ENCODE results near the gene EIF4A3.
"Not testable (repeated sequence)": the region's sequence is repeated elsewhere in the genome, so short reads cannot be mapped to it uniquely, and the experiment has no call there.

The EIF4A3 gene

DNA sequence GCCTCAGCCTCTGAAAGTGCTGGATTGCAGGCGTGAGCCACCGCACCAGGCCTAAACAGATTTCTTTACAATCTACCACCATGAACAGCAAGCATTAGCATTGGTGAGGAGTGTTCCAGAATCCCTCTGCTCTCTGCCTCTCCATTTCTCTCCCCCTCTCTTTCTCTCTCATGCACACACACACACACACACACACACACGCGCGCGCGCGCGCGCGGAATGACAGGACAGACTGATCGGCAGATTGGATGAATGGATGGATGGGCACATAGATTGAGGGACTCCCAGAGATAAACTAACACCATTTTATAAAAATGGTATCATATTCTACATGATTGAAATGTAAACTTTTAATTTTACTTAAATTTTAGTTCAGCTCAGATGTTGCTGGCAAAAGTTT is 26.2 kb upstream of the EIF4A3 start:
- DNase-seq (ENCODE audit: low read depth in 3 of 3), result no peak

DNA sequence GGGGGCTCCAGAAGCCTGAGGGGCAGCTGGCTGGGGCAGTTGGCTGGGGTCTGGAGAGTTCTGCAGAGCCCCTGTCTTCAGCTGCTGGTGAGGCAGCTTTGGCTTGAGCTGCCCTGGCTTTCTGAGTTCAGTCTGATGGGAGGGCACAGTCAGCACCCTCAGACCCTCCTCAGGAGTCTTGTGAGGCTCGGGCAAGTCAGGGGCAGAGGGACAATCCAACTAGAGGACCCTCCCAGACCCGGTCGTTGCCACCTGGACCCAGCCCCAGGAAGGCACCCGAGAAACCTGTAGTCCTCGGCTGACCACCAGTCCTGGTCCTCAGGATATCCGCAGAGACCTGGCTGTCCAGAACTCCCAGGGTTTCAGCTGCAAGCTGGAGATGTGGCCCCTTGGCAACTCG is 24.8 kb upstream of the EIF4A3 start:
- DNase-seq (ENCODE audit: low read depth in 3 of 3), result no peak

DNA sequence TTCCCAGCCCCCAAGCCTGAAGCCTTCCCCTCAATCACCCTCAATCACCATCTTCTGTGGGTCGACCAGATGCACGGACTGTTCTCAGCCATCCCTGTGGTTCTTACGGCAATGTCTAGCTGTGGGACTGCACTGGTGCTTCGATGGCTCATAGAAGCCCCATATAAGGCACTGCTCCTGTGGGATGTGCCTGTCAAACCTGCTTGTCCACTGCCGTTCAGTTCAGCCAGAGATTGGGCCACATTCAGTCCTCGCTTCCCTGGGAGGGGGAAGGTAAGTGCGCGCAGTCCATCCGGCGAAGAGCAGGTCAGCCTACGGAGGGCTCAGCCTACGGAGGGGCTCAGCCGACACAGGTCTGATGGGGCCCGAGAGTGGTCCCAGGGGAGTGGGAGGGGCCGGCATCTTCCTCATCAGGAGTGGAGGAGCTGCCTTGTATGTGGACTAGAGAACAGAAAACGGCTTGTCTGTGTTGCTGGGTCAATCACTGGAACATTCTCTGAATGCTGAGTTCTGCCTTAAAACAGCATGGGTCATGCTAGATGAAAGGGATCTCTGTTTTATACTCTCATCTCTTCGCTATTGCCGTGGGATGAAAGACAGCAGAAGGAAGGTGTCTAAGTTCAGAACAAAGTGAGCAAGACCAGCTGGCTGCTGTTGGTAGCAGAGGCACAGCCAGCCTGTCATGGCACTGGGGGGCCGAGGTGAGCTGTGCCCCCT is 23.0 kb upstream of the EIF4A3 start, which contains the start of gene CARD14:
CARD14 (plus strand) TSS at position 247 of the 717 bp plus-strand sequence. CDS start 11,409 bp downstream, outside the sequence.
- no peak for DNase-seq (ENCODE audit: low read depth in 3 of 3)

DNA sequence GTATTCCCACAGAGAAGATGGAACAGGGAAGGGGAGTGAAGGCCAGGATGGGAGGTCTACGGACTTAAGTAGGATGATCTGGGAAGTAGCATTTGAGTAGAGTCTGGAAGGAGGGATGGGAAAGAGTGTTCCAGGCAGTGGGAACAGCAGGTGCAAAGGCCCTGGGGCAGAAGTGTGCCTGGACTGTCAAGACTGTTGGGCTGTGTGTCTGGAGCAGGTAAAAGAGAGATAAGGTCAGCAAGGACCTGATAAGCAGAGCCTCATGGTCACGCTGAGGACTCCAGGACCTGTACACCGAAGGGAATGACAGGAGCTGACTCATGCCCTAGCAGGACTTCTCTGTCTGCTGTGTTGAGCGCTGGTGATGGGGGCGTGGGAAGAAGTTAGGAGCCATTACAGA is 22.2 kb upstream of the EIF4A3 start:
- DNase-seq (ENCODE audit: low read depth in 3 of 3), result no peak

DNA sequence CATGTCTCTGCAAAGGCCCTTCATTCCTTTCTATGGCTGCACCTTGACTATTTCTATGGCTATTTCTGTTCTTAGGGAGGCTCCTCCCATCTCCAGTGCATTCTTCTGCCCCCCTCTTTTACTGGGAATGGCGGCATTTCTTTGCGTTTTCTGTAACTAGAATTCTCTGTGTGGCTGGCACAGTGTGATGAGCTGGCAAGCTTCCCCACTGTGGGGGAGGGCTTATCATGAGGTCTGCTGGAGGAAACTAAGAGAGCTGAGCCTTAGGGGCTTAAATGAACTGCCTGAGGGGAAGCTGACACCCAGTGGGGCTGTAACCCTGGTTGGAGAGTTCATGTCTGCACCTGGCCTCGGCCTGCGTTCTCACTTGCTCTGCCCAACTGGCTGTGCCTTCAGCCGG is 21.4 kb upstream of the EIF4A3 start:
- no peak for DNase-seq (ENCODE audit: low read depth in 3 of 3)

DNA sequence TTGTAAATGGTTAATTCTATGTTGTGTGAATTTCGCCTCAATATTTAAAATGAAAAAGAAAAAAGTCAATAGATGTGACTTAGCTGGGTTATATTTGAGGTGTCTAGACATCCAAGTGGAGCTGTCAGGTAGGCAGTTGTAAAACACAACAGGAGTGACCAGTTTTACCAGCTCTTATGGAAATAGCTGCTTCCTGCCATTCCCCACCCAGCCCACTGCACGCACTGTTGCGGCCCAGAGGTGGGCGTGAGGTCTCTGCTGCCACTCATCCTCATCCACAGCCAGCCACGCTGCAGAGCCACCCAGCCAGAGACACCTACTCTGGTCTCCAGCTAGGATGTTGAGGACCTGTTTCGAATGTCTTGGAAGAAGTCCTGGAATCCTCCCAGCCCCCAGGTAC is 19.5 kb upstream of the EIF4A3 start:
- DNase-seq (ENCODE audit: low read depth in 3 of 3), result no peak

DNA sequence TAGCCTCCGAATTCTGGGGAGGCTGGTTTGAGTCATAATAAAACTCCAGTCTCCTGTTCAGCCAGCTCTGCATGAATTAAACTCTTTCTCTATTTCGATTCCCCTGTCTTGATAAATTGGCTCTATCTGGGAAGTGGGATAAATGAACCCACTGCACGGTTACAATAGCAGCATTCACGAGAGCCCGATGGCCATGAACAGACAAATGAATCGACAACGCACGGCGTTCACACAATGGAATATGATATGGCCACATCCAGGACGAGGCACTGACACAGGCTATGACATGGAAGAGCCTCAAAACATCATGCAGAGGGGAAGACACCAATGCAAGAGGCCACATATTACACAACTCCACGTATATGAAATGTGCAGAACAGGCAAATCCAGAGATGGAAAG is 17.3 kb upstream of the EIF4A3 start:
- no peak for DNase-seq (ENCODE audit: low read depth in 3 of 3)

DNA sequence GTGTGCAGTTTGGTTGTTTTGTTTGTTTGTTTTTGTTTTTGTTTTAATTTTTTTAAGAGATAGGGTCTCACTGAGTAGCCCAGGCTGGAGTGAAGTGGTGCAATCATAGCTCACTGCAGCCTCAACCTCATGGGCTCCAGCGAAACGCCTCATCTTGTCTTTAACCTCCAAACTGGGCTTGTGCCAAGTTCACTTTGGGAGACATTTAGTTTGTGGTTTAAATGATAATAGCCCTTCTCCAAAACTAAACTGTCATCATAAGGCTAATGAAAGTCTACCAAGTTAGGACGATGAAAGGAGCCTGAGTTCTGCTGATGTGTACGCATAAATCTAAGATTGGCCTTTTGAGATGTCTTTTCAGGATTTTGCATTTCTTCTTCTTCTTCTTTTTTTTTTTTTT is 16.4 kb upstream of the EIF4A3 start:
- DNase-seq (ENCODE audit: low read depth in 3 of 3), result no peak

DNA sequence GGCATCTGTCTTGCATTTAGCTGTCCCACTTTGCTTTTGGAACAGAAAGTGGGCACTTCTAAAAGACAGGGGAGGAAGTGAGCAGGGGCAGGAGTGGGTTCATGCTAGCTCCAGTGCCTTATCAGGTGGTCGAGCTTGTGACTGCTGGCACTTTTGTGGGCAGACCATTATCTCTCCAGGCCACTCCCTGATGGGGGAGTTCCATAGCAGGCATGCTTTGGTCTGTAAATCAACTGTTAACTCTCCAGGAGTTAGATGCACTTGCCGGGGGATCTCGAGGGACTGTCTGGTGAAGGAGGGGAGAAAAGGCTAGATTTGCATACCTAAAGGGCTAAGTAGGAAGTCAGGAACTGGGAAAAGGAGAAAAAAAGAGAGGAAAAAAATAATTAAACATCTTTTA is 13.6 kb upstream of the EIF4A3 start:
- DNase-seq (ENCODE audit: low read depth in 3 of 3), result no peak

DNA sequence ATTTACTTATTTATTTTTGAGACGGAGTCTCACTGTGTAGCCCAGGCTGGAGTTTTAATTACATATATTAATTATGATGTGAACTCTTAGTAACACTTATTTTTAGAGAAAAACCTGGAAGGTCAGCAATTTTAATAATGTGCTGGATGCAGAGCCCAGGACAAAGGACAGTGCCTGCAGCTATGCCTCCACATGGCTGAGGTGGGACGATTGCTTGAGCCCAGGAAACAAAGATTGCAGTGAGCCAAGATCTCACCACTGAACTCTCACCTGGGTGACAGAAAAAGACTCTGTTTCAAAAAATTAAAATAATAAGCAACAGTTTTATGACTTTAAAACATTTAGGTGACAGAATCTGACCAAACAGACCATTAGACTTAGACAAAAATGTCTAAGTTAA is 11.9 kb upstream of the EIF4A3 start:
- DNase-seq (ENCODE audit: low read depth in 3 of 3), result no peak

DNA sequence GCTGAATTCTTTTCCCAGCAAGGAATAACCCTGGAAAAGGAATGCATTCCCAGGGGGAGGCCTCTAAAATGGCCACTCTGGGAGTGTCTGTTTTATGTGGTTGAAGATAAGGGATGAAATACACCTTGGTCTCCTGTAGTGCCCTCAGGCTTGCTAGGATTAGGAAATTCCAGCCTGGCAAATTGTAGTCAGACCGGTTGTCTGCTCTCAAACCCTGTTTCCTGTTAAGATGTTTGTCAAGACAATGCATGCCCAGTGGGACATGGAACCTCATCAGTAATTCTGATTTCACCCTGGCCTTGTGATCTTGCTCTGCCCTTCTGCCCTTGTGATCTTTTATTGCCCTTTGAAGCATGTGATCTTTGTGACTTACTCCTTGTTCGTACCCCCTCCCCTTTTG is 8.7 kb upstream of the EIF4A3 start:
- not testable (repeated sequence) for DNase-seq (ENCODE audit: low read depth in 3 of 3)

DNA sequence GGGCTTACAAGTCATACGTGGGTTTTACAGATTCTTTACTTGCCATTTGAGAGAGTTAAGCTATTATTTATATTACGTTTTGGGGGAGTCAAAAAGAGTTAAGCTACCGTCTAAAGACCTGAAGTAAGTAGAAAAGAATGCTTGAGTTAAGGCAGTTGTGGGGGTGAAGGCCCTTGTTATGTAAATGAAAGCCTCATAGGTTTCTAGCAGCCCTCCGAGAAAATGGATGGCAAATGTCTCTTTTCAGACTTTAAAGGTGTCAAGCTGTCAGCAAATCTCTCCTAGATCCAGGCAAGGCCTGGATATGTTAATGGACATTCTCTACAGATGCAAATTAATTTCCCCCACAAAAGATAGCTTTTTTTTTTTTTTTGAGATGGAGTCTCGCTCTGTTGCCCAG is 7.2 kb upstream of the EIF4A3 start:
- no peak for DNase-seq (ENCODE audit: low read depth in 3 of 3)

DNA sequence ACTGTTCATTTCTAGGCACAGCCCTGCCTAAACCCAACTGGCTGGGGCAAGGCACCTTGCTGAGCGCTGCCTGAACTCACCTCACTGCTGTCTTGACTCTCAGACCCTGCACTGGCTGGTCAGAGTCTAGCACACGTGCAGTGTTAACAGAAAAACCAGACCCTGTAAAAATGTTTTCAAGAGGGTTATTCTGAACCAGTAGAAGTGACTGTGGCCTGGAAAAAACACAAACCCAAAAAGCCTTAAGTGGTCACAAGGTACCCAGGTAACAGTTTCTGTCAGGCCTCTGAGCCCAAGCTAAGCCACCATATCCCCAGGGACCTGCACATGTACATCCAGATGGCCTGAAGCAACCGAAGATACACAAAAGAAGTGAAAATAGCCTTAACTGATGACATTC is 6.1 kb upstream of the EIF4A3 start:
- DNase-seq (ENCODE audit: low read depth in 3 of 3), result no peak

DNA sequence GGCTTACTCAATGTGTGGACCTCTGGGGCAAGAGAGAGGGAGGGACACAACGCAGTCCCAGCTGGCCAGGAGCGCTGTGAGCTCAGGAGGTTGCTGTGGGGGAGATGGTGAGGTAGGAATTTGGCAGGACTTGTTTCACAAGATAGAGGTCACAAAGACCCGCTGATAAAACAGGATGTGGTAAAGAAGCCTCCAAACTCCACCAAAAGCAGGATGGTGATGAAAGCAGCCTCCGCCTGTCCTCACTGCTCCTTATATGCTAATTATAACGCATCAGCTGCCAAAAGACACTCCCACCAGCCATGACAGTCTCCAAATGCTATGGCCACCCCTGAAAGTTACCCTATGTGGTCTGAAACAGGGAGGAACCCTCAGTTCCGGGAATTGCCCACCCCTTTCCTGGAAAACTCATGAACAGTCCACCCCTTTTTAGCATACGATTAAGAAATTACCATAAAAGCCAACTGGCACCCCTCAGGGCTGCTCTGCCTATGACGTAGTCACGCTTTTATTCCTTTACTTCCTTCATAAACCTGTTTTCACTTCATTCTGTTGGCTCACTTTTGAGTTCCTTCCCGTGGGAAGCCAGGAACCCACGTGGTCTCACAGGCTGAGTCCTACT is 5.3 kb upstream of the EIF4A3 start:
- DNase-seq (ENCODE audit: low read depth in 3 of 3), result no peak

DNA sequence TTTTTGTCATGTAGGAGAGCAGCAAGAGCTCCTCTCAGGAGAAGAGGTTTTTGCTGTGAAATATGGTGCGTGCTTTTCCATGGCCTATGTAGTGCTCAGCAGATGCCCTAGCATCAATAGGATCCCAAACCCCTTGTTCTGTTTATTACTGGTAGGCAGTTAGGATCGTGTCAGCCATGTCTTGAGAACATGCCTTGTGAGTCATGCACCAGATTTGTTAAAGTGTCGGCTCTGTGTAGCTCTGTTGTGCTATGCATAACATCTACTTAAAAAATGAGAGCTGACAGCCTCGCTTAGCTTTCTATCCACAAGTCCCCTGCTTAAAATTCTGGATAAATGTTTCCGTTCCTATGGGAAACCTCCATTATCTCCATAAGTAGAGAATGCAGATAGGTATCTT is 4.4 kb upstream of the EIF4A3 start:
- no peak for DNase-seq (ENCODE audit: low read depth in 3 of 3)

DNA sequence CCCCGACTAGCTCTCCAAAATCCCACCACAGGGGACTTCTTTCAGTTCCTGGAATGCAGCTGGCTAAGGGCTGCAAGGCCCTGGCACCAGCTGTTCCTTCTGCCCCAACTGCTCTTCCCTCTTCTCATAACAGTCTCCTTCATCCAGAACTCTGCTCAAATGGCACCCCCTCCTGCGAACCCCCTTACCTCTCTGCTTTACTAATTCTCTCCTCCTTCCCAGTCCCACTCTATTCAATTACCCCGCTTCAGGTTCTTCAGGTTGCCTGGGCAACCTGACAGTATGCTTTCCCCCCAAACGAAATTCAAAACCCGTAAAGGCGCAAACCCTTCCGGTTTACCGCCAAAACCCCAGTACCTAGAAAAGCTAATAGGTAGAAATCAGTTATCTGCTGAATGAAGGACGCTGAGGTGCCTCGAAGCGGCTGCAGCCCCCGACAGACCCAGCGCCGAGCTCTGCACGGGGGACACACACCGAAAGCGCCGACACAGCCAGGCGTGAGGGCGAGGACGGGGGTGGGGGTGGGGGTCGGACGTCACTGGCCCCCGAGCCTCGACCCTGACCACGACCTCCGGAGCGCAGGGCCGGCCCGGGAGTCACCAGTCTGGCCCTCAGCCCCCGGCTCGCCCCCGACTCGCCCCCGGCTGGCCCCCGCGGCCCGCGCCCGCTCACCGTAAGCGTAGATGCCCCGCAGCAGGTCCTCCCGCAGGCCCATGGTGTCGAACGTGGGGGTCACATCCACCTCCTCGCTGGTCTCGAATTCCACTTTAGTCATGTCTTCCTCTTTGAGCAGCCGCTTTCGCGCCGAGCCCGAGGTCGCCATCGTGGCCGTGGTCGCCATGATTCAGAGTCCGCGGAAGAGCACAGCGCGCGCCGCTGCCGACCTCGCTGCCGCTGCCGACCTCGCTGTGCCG is 550 bp downstream of the EIF4A3 start:
- no peak for DNase-seq (ENCODE audit: low read depth in 3 of 3)

DNA sequence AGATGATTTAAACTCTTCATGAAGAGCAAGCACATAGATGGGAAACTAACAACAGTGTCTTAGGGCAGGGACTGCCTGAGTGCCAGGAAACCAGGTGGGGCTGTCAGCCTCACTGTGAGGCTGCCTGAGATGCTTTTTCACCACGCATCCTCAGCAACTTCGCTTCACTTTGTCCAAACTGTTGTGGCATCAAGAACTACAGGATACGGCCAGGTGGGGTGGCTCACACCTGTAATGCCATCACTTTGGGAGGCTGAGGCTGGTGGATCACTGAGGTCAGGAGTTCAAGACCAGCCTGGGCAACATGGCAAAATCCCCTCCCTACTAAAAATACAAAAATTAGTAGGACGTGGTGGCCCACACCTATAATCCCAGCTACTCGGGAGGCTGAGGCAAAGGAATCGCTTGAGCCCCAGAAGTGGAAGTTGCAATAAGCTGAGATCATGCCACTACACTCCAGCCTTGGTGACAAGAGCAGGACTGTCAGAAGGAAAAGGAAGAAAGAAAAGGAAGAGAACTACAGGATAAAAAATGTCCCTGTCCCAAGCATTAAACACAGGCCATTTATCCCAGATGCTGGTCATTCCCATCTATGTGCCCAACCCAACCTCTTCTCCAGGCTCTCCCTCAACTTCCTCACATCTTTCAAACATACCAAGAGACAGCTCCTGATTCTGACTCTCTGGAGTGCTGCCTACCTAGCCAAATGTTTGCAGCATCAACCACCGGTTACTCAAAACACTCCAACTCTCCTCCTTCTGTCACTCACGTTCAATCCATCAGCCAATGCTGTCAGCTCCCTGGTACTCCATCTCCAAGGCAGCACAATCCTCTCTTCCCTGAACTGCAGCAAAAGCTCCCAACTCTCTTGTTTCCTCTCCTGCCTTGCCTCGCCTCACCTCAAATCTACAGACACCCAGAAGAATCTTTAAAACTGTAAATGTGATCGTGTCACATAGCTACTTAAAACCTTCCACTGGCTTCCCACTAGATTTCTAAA is 1.6 kb downstream of the EIF4A3 start:
- no peak for DNase-seq (ENCODE audit: low read depth in 3 of 3)

DNA sequence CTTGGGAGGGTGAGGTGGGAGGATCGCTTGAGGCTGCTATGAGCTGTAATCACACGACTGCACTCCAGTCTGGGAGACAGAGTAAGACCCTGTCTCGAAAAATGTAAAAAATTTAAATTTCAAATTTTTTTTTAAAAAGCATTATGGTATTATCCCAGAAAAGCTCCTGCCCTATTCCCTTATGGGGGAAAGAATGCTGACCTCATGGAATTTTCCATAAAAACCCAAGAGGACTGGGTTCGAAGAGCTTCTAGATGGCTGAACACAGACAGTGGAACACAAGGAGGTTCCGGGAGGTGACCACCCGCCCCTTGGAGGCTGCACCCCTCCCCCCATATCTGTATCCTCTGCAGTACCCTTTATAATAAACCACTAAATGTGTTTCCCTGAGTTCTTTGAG is 4.0 kb downstream of the EIF4A3 start:
- DNase-seq (ENCODE audit: low read depth in 3 of 3), result no peak

DNA sequence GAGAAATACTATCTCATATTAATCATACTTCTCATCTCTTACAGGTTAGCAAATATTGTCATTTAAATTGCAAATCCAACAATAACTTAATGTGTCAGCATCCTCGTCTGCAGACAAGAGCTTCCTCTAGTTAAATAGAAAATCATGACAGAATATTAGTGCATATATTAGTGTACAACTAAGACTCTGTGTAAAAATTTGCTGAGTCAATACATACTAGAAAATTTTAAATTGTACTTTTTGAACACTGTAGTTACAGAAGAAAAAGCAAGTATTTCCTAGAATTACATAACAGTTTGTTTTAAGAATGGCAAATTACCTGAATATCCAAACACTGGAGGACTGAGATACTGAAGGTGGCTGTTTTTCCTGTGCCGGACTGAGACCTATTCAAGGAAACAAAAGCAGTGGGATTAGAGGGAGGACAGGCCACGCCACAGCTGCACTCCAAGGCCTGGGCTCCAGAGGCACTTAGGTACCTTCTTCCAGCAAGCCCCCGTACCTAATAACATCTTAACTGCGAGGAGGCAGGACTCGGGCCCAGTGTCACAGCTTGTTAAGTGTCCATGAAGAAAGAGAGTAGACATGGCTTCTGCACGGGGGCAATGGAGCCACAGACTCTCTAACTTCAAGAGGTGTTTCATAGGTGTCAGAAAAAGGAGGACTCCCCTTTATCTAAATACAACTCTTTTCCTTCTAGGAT is 5.3 kb downstream of the EIF4A3 start:
- DNase-seq (ENCODE audit: low read depth in 3 of 3), result no peak

DNA sequence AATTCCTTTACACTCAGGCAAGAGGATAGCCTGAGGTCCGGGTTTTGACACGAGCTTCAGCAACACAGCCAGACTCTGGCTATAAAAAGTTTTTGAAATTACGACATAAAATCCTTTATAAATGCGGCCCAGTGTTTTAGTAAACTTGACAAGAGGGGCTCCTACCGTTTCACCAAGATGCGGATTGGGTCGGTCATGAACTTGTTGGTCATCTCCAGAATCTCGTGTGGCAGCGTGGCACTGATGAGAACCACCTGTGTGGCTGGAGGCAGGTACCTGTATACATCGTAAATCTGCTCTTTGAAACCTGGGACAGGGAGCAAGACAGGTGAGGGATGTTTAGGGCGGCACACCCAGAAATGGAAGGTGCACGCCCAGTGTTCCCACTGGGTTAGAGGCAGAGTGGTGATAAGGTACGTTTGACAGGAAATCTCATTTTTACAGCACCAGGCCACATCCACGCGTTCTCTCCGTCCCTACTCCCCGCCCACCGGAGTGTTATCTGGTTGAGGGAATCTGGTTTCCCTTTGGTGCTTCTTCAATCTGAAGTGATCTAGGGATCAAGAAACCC is 8.0 kb downstream of the EIF4A3 start:
- no peak for DNase-seq (ENCODE audit: low read depth in 3 of 3)

Data from stimulated activated CD4-positive, alpha-beta T cell treated with anti-CD3 and anti-CD28 coated beads, TNF-alpha, amount 100 ng/mL, for 24 hours (primary cell).